LNCAP (cell line): Measurements from ENCODE around the gene PACSIN1.

Experiments used
- TF ChIP-seq, protein P1 (sequence below): fragments of 450-650 bp; IDR thresholded peaks from 2 replicates; pipeline ENCODE4 v1.5.1; 2017; ENCODE audit warnings: mild to moderate bottlenecking

PACSIN1 gene

DNA sequence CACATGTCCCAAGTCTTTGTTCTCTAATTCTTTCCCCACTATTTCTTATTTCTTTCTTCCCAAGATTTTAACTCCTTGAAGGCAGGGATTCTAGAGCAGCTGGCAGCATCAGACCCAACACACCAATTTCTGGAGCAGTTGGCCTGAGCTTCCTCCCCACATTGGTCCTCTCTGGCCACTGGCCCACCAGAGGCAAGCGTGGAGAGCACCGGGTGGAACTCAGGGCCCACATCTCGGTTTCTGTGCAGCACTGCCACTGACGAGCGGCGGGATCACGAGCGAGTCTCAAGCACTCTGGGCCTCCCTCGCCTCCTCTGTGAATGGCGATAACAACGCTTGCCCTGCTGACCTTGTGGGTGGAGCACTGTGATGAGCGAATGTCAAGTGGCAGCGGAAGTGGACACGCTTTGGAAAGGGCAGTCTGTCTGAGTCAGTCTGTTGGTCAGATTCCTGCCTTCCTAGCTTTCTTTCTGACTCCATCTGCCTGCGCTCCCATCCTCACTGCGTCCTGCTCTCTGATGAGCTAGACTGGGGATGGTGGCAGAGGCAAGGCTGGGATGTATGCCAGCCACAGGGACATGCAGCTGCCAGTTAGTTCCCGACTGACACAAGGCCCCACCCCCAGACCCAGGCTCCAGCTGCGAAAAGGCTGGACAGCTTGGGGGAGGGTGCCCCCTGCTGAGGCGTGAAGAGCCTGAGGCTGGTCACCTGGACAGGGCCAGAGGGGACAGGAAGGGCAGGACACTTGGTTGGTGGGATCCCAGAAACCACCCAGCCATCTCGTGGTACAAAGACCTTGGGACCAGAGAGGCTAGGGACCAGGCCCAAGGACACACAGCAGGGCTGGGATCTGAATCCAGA lies 94.7 kb downstream of the PACSIN1 start:
- TF ChIP-seq, protein P1, sequence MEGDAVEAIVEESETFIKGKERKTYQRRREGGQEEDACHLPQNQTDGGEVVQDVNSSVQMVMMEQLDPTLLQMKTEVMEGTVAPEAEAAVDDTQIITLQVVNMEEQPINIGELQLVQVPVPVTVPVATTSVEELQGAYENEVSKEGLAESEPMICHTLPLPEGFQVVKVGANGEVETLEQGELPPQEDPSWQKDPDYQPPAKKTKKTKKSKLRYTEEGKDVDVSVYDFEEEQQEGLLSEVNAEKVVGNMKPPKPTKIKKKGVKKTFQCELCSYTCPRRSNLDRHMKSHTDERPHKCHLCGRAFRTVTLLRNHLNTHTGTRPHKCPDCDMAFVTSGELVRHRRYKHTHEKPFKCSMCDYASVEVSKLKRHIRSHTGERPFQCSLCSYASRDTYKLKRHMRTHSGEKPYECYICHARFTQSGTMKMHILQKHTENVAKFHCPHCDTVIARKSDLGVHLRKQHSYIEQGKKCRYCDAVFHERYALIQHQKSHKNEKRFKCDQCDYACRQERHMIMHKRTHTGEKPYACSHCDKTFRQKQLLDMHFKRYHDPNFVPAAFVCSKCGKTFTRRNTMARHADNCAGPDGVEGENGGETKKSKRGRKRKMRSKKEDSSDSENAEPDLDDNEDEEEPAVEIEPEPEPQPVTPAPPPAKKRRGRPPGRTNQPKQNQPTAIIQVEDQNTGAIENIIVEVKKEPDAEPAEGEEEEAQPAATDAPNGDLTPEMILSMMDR = no peak

DNA sequence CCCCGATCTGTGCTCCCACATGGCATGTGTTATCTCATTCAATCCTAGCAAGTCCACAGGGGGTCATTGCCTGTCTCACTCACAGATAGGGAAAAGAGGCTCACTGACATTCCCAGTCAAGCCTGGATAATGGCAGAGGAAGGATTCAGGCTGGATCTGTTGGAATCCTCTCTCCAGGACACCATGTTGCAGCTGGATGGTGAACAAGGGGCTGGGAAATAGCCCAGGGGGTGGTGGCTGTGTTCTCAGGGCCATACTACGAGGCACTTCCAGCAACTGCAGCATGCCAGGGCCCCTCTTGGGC lies 95.3 kb downstream of the PACSIN1 start:
- TF ChIP-seq, protein P1 = no peak

DNA sequence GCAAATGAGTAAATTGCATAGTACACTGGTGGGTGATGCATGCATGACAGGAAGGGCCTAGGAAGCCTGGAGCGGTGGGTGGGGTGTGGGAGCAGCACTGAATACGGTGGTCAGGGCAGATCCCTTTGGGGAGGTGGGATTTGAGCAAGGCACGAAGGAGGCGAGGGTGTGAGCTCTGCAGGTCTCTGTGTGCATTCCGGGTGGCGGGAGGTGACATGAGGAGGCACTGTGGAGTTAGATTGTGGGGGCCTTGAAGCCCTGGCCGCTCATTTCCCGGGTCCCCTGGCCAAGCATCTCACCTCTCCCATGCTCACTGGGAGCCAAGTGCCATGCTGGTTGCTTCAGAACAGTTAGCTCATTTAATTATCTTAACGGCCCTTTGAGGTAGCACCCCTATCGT lies 96.5 kb downstream of the PACSIN1 start:
- TF ChIP-seq, protein P1 = no peak

DNA sequence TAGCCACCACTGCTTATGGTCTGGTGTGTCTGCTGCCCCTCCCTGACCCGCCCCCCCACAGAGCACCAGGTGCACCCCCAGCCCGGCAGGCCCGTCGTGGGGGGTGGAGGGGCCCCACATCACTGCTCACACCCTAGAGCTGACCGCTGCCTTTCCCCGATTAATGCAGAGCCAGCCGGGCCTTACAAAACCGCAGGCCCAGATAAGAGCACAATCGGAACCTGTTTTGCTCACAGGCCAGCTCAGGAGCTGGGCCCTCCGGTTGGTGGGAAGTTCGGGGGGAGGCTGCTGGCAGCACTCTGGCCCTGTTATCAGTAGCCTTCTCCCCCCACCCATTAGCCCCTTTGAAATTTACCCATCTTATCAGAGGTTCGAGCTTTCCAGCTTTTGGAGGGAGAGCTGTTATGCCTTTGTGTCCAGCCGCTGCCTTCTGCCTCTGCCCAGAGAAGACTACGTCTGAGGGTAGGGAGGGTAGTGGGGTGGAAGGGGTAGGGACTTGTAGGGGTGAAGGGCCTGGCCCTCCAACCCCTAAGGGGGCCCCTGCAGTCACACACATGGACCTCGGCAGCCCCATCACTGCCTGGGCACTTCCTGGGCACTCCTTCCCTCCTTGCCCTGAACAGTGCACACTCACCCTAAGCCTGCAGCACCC lies 97.1 kb downstream of the PACSIN1 start:
- TF ChIP-seq, protein P1 = no peak

DNA sequence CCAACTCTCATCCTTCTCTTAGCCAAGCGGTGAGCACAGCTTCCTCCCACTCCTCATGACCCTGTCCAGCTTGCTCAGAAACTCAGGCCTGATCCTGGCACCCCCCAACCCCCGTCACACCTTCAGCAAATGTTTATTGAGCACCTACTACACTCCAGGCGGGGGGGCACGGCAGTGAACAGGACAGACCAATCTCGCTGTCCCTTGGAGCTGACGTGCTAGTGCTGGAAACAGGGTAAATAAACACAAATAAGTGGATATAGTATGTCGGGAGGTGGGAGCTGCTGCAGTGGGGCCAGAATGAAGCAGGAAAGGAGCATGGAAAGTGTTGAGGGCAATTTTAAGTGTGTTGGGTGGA lies 97.6 kb downstream of the PACSIN1 start:
- TF ChIP-seq, protein P1 = no peak

DNA sequence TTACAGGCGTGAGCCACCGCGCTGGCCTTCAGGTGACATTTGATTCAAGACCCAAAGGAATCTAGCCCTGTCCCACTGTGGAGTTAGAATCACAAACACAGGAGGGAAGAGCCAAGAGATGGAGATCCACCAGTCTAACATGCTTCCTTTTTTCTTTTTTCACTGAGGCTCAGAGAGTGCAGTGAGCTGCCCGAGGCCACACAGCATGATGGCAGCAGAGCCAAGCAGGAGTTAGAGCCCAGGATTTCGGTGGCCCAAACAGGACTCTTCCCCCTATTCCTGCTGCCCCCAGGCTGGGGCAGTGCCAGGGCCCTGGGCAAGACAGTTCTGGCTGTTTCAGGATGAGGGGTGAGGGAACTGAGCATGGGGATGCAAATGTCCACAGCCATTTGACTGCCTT lies 98.3 kb downstream of the PACSIN1 start:
- TF ChIP-seq, protein P1 = no peak

DNA sequence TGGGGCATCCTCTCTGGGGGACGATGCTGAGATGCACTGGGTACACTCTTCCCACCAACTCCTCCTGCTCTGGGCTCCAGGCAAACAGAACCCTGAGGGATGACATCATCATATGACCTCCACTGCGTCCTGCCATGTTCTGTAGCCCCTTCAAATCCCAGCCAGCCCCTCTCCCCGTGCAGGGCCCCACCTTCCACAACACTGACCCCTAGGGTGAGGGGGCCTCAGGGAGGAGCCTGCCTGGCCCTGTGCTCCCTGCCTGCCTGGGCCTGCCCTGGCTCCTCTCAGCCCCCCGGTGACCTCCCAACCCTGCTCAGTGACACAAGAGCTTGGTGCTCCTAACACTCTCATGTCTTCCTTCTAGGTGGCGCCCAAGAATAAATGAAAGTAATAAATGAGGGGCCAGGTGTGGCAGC lies 99.9 kb downstream of the PACSIN1 start:
- TF ChIP-seq, protein P1 = no peak
